CD14-positive monocyte (primary cell): ENCODE results near the gene DPP8. TPM values are rescaled to one million over a fixed set of nuclear protein-coding genes. Genes with fewer than 3 reads are reported as not detected.

Experiments
- DNase-seq, 3 donors: peaks; one replicate each; pipeline ENCODE4 v3.0.0-alpha.2; 2011 to 2022
- H2AFZ ChIP-seq: 2 replicates; pipeline ENCODE4 v1.6.0; 2012; ENCODE audit warnings: mild to moderate bottlenecking, low read depth, low read length, inconsistent platforms; ENCODE audit not compliant: insufficient read depth, poor library complexity, severe bottlenecking
- H3K27ac ChIP-seq, 2 donors: 1 replicate in 1 of 2; 2 replicates in 1 of 2; pipeline ENCODE4 v1.5.1; 2012 to 2013; ENCODE audit warnings: low read length in 2 of 2, control low read depth in 1 of 2, inconsistent platforms in 1 of 2, low read depth in 1 of 2, mild to moderate bottlenecking in 1 of 2
- H3K27me3 ChIP-seq, 2 donors: one replicate each; pipeline versions ENCODE4 v1.6.0 to v1.6.1; 2011 to 2013; ENCODE audit warnings: low read length in 2 of 2; ENCODE audit not compliant: control insufficient read depth in 2 of 2, insufficient read depth in 2 of 2
- H3K36me3 ChIP-seq, 2 donors: replicated peaks in 1 of 2; 1 replicate in 1 of 2; 2 replicates in 1 of 2; pipeline versions ENCODE4 v1.5.1 to v1.6.1; 2012 to 2013; ENCODE audit warnings: low read length in 2 of 2, control low read depth in 1 of 2, inconsistent platforms in 1 of 2, mild to moderate bottlenecking in 1 of 2; ENCODE audit not compliant: insufficient read depth in 2 of 2, control insufficient read depth in 1 of 2
- H3K4me1 ChIP-seq, 2 donors: 1 replicate in 1 of 2; 2 replicates in 1 of 2; pipeline versions ENCODE4 v1.5.1 to v1.6.1; 2012 to 2013; ENCODE audit warnings: low read length in 2 of 2, control low read depth in 1 of 2, inconsistent platforms in 1 of 2, mild to moderate bottlenecking in 1 of 2, moderate library complexity in 1 of 2; ENCODE audit not compliant: insufficient read depth in 2 of 2, control insufficient read depth in 1 of 2
- H3K4me2 ChIP-seq: replicated peaks from 2 replicates; pipeline ENCODE3; 2012; ENCODE audit warnings: low read length, moderate library complexity, mild to moderate bottlenecking; ENCODE audit not compliant: poor library complexity, severe bottlenecking; ENCODE audit errors: extremely low read depth
- H3K4me3 ChIP-seq, 3 experiments: fragments of 200-600 bp in 1 of 3; sonication (generic) in 1 of 3; replicated peaks in 1 of 3; 1 replicate in 2 of 3; 2 replicates in 1 of 3; pipeline ENCODE4 v1.5.1; 2011 to 2013; ENCODE audit warnings: low read length in 3 of 3, mild to moderate bottlenecking in 3 of 3, control low read depth in 2 of 3, low read depth in 2 of 3, inconsistent platforms in 1 of 3, moderate library complexity in 1 of 3
- H3K79me2 ChIP-seq: 2 replicates; pipeline ENCODE4 v1.6.0; 2012; ENCODE audit warnings: mild to moderate bottlenecking, control low read depth, inconsistent platforms, low read length, moderate library complexity; ENCODE audit not compliant: insufficient read depth
- H3K9ac ChIP-seq: 2 replicates; pipeline ENCODE4 v1.6.0; 2017; ENCODE audit warnings: low read length, mild to moderate bottlenecking; ENCODE audit not compliant: insufficient read depth, poor library complexity, severe bottlenecking
- H3K9me3 ChIP-seq, 2 donors: replicated peaks in 1 of 2; 1 replicate in 1 of 2; 2 replicates in 1 of 2; pipeline versions ENCODE4 v1.5.1 to v1.6.1; 2012 to 2013; ENCODE audit warnings: low read length in 2 of 2, control low read depth in 1 of 2; ENCODE audit not compliant: control insufficient read depth in 1 of 2, insufficient read depth in 1 of 2
- H4K20me1 ChIP-seq: 2 replicates; pipeline ENCODE4 v1.6.0; 2012; ENCODE audit warnings: mild to moderate bottlenecking, low read length, control low read depth, moderate library complexity; ENCODE audit not compliant: insufficient read depth
- H3K27ac Mint-ChIP-seq, 7 donors: one replicate each; pipeline ENCODE4 v1.8.0; 2020; ENCODE audit warnings: mild to moderate bottlenecking in 7 of 7, mixed read lengths in 7 of 7, moderate library complexity in 6 of 7, inconsistent platforms in 2 of 7
- H3K27me3 Mint-ChIP-seq, 3 donors: one replicate each; pipeline ENCODE4 v1.8.0; 2021 to 2022; ENCODE audit warnings: low read depth in 3 of 3, mild to moderate bottlenecking in 3 of 3, mixed read lengths in 3 of 3, moderate library complexity in 3 of 3, inconsistent platforms in 1 of 3
- H3K36me3 Mint-ChIP-seq, 2 donors: one replicate each; pipeline ENCODE4 v1.8.0; 2020; ENCODE audit warnings: mixed read lengths in 2 of 2, inconsistent platforms in 1 of 2, mild to moderate bottlenecking in 1 of 2
- H3K4me1 Mint-ChIP-seq: one replicate; pipeline ENCODE4 v1.8.0; 2020; ENCODE audit warnings: mild to moderate bottlenecking, mixed read lengths
- H3K4me3 Mint-ChIP-seq, 2 donors: one replicate each; pipeline ENCODE4 v1.8.0; 2020; ENCODE audit warnings: mild to moderate bottlenecking in 2 of 2, mixed read lengths in 2 of 2, moderate library complexity in 1 of 2
- H3K9me3 Mint-ChIP-seq, 7 donors: one replicate each; pipeline ENCODE4 v1.8.0; 2020 to 2022; ENCODE audit warnings: mixed read lengths in 7 of 7, mild to moderate bottlenecking in 6 of 7, moderate library complexity in 6 of 7, inconsistent platforms in 2 of 7
- CTCF ChIP-seq: fragments of 200-600 bp; IDR thresholded peaks from one replicate; pipeline ENCODE4 v1.8.0; 2022; ENCODE audit warnings: antibody characterized with exemption, mild to moderate bottlenecking
- WGBS: methylation state at CpG from one replicate; pipeline ENCODE4 v1.1.5; 2013; ENCODE audit warnings: missing lambda C conversion rate; ENCODE audit not compliant: insufficient coverage; 5-methylcytosine and 5-hydroxymethylcytosine counted together
- intact Hi-C, 2 donors: fragments of 100-400 bp; cut with micrococcal nuclease; formaldehyde crosslinking; loops; one replicate each; pipeline versions ENCODE4 v1.15.0 to v1.15.1; 2023
- polyA plus RNA-seq, 3 donors: library from polyadenylated mRNA; depleted of rRNA in 1 of 3; unstranded in 2 of 3; stranded (reverse) in 1 of 3; fragments of 300-500 nt in 2 of 3; fragments of >200 nt in 1 of 3; fragmentation: Illumina TruSeq in 2 of 3; gene quantifications; 1 replicate in 2 of 3; 2 replicates in 1 of 3; pipeline ENCODE4 v1.2.3, GENCODE V29; 2012 to 2021

Gene DPP8
- polyA plus RNA-seq, 3 donors: 18.3 to 48.3 (median 38.7) TPM

- no peak overlapping the region for H3K27ac Mint-ChIP-seq
- H3K9me3 Mint-ChIP-seq: no peaks in the 10 kb centered on the region
- Histone ChIP-seq H3K27me3 (no peaks in the 10 kb centered on the region), H3K9ac (no peak overlapping the region), H3K4me3 (no peak overlapping the region), H3K4me2 (no peak overlapping the region), H4K20me1 (no peaks in the 10 kb centered on the region), H3K36me3 (no peaks in the 10 kb centered on the region), H2AFZ (no peak overlapping the region), H3K9me3 (no peaks in the 10 kb centered on the region), H3K27ac (no peak overlapping the region), H3K4me1 (no peaks in the 10 kb centered on the region), H3K79me2 (peaks cover 17% of the 10 kb centered on the region)
- no peaks in the 10 kb centered on the region for H3K36me3 Mint-ChIP-seq
- H3K4me3 Mint-ChIP-seq: no peak overlapping the region
- peaks cover 0 to 3% (median 2%) of the 10 kb centered on the region in 3 donors for H3K27me3 Mint-ChIP-seq
- intact Hi-C loops: no loop called here
- no peak for TF ChIP-seq CTCF
- DNase-seq: no peak
- no peaks in the 10 kb centered on the region for H3K4me1 Mint-ChIP-seq
These were observed 30.4 kb upstream of the DPP8 start for GRCh38 chr15:65547841-65548240.

GRCh38 chr15:65541231-65541820 is 23.8 kb upstream of the DPP8 start:
- Mint-ChIP-seq H3K36me3 (no peaks in the 10 kb centered on the region), H3K27me3 (peaks cover 0 to 3% (median 2%) of the 10 kb centered on the region in 3 donors), H3K27ac (peak overlapping the region in 1 of 7 donors; percentile 46), H3K4me1 (no peaks in the 10 kb centered on the region), H3K9me3 (no peaks in the 10 kb centered on the region), H3K4me3 (no peak overlapping the region)
- Histone ChIP-seq H3K27me3 (no peaks in the 10 kb centered on the region), H3K9ac (no peak overlapping the region), H3K36me3 (no peaks in the 10 kb centered on the region), H3K9me3 (no peaks in the 10 kb centered on the region), H4K20me1 (no peaks in the 10 kb centered on the region), H3K27ac (no peak overlapping the region), H3K4me3 (no peak overlapping the region), H3K4me1 (no peaks in the 10 kb centered on the region), H2AFZ (no peak overlapping the region), H3K79me2 (peaks cover 34% of the 10 kb centered on the region), H3K4me2 (no peak overlapping the region)
- DNase-seq: no peak
- 100% methylated on average over 3 of the region's 3 CpGs for WGBS
- intact Hi-C loops: no loop called here
- no peak for TF ChIP-seq CTCF
